Erythroblast (primary cell): ENCODE measurements around the gene DTNB.

Experiments used
- DNase-seq, 2 experiments: peaks; one replicate each; lab custom pipeline; 2025; lab: John Stamatoyannopoulos, UW
- GATA1 ChIP-seq: IDR thresholded peaks from 2 replicates; pipeline ENCODE4 v1.6.1; 2011; ENCODE audit warnings: low read depth, mild to moderate bottlenecking, control low read depth, low read length, moderate library complexity
- POLR2A ChIP-seq: IDR thresholded peaks from 2 replicates; pipeline ENCODE4 v1.6.1; 2011; ENCODE audit warnings: mild to moderate bottlenecking, low read length

The DTNB gene

DNA sequence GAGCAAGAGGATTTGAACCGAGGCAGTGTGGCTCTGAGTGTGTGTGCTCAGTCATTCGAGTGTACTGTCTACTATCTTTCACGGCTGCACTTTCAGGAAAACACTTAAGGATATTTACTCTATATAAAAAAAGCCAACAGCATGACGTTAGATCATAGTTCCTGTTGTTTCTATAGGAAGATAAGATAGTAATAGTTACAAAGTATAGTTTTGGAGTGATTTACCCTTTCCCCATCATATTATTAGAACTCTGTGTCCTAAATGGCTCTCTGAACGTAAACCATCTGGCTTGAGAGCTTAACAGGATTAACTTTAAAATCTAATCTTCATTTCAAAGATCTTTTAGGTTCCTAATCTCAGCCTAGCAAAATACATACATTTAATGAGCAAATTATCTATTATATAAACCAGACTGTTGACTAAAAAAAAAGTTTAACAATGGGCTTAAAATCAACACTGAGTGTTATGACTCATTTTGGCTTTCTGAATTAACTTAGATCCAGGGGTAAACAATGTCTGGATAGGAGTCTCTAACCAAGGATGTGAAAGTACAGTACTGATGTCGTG is 181.3 kb downstream of the DTNB start:
- TF ChIP-seq GATA1 (no peak), POLR2A (no peak)
- DNase-seq, result no peak

DNA sequence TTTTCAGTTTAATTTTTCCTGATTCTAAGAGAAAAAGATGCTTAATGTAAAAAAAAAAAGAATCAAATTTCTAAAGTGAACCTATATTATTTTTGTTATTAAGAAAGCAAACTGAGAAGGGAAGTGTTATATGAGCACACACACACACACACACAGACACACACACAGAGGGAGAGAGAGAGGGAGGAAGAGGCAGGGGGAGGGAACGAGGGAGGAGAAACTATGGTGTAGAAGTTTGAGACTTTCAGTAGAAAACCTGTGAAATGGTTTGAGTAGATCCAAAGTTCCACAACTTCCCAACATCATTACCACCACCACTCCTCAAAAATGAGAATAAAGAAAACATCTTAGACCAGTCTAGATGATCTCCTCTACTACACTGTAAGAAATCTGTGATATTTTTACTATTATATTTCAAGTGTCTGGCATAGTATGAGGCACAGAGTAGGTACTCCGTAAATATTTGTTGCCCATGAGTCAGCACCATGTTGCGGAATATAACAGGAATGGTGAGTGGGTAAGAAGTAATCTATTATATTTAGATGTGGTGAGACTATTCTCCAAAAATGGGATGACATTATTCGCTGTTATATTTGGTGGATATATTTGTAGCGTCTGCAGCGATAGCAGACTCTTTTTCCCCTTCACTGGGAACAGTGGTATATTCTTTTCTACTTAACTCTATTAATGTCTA is 182.2 kb downstream of the DTNB start:
- DNase-seq, result no peak
- no peak for TF ChIP-seq GATA1
- TF ChIP-seq POLR2A, result no peak

DNA sequence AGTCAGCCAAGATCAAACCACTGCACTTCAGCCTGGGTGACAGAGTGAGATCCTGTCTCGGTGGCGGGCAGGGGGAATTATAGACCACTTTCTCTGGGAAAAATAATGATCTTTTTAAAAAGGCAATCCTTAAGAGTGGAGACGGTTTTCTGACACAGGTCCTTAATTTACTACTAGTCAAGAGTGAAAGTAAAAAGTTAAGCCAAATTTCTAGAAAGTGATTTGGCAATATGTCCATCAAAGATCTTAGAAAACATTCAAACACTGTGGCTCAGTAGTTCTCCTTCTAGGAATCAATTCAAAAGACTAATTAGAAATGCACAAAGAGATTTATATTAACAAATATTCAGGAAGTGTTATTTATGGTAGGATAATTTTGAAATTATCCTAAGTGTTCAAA is 183.2 kb downstream of the DTNB start:
- no peak for DNase-seq
- no peak for TF ChIP-seq GATA1

DNA sequence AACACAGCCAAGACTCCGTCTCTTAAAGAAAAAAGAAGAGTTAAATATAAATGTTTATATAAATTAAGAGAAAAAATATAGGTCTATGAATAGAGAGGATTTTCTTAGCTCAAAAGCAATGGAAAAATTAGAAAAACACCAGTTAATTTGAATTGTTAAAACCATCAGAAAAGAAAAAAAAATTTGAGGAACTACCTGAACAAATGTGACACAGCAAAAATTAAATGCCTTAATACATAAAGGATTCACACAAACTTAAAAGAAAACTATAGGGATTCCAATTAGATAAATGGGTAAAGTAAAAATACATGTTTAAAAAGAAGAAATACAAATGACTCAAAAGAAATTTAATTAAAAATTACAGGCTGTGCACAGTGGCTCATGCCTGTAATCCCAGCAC is 183.7 kb downstream of the DTNB start:
- no peak for TF ChIP-seq GATA1

DNA sequence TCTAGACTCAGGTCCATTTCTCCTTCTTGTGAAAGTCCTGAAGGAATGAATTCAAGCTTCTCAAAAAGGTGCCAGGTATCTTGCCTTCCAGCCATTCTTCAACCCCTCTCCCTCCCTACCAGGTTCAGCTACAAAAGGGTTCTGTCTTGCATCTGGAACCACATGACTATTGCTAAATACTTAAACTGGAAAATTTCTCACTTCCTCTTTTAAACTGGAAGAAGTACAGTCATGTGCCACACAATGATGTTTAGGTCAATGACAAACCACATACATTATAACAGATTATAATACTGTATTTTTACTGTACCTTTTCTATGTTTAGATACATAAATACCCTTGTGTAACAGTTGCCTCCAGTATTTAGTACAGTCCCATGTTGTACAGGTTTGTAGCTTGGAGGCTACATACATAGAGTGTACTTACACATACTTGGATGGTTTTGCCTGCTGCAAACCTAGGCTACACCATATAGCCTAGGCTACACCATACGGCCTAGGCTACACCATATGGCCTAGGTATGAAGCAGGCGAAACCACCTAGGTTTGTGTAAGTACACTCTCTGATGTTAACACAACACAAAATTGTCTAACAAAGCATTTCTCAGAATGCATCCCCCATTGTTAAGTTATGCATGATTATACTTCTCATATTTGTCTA is 189.6 kb downstream of the DTNB start:
- TF ChIP-seq GATA1 (no peak), POLR2A (no peak)

More for the DNA sequence above, 183.7 kb downstream of the DTNB start:
- DNase-seq, result no peak

DNA sequence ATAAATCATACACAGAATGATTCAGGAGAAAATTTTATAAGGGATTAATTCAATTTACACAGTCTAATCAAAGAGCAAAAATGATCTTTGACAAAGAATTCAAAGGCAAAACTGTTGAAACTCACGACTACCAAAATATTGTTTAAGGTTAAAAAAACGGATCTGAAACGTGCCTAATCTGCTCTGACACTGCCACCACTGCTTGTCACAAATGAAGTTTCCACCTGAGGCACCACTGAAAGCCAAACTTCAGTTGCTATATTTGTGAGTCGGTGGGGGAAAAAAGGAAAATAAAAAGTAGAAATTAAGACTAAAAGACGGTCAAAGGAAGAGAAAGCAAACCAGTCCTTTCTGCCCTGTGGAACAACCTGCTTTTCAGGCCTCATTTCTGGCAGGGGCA is 191.0 kb downstream of the DTNB start:
- no peak for TF ChIP-seq POLR2A
- TF ChIP-seq GATA1, result no peak
- DNase-seq, result no peak

More for the DNA sequence above, 189.6 kb downstream of the DTNB start:
- no peak for DNase-seq

- no peak for DNase-seq
- no peak for TF ChIP-seq GATA1
Observed at GRCh38 chr2:25481381-25482300, 191.7 kb downstream of the DTNB start.

- DNase-seq, result no peak
- no peak for TF ChIP-seq GATA1
- no peak for TF ChIP-seq POLR2A
Observed at GRCh38 chr2:25480561-25480960, 192.8 kb downstream of the DTNB start.

DNA sequence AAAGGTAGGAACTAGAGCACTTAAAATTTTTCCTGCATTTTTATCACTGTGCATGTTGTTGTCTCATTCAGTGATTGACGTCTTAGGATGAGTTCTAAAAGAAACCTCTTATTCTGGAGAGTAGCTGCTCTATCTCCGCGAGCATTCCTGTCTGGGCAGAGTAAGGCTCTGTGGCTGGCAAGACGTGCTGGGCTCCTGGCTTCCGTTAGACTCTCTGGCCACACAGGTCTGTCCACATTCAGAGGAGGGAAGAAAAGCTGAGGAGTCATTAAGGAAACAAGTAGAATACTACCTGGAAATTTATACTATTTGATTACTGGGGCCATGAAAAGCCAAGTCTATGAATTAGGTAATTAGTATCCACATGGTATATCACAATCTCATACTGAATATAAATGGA is 193.6 kb downstream of the DTNB start:
- DNase-seq, result no peak
- TF ChIP-seq POLR2A, result no peak
- TF ChIP-seq GATA1, result no peak

DNA sequence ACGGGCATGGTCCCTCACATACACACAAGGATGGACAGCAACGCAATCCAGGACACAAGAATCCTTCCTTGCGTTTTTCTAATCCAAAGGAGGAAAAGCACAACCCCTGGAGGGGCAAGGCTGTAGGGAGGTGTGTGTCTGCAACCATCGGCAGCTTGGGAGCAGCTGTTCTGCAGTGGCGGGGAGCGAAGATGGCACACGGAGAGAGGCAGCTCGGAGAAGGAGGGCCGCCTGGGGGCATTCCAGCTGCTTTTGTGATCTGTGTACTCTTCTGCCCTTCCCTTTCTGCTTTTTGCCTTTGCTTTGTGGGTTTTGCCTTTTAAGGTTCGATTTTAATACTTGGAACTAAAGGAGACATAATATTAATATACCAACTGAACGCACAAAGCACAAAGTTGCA is 194.6 kb downstream of the DTNB start:
- TF ChIP-seq GATA1, result no peak
- no peak for TF ChIP-seq POLR2A
- no peak for DNase-seq

GRCh38 chr2:25473758-25474340 is 199.5 kb downstream of the DTNB start:
- peak; percentile 5 to 7 for DNase-seq
- TF ChIP-seq GATA1 (no peak), POLR2A (no peak)

DNA sequence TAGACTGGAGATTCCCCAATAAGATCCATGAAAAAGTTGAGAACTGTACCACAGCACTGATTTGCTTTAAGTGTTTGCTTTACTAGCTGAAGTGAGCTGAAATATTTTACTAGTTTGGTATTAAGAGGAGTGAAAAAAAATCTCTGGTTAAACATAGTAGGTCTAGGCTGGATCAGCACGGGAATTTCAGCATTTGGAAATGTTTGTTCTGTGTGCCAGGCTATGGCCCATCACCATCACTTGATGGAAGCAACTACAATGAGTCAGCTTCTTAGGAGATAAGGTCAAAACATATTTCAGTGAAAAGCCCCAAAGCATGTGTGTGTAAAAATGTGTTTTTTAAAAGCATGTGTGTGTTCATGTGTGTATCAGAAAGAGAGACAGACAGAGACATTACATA is 200.2 kb downstream of the DTNB start:
- TF ChIP-seq POLR2A (no peak), GATA1 (no peak)
- DNase-seq, result no peak

DNA sequence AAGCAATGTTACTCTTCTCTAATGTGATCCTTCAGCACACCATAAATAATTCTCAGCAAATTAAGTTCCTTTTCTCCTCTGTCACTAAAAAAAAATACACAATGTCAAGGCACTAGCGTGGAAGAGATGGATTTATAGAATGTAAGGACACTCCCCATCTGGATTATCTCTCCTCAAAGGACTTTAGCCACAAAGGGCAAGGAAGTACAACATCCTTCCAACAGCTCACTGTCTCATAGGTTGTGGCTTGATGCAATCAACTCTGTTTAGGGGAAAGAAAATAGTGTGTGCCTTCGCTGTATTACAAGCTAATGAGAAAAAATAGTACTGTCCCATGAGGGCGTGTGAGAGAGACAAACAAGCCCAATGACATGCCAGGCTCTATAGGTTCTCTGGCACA is 202.6 kb downstream of the DTNB start:
- no peak for TF ChIP-seq GATA1
- no peak for TF ChIP-seq POLR2A
- no peak for DNase-seq
